ENCODE data around the gene HOXD1.

Gene HOXD1

DNA sequence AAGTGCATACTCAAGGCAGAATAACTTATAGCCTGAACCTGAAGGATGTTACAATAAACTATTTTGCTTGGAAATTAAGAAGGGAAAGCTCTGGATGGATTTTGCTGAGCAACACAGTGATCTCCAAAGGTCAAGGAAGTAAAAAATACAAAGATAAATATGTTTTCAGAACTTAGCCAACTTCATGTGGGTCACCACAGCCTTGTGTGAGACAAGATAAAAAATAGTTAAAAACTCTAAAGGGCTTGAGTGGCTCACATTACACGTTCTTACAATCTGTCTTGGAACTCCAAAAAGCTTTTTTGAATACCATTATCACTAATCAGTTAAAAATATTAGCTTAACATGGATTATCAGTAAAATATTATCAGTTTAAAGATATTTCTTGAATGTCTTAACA lies 51.8 kb downstream of the HOXD1 start:
- H3K27ac ChIP-seq, result no peak overlapping the region
- no peak overlapping the region for H3K9ac ChIP-seq (ENCODE audit: insufficient read length)
- no peak for DNase-seq (ENCODE audit: low read depth, low spot score)
- no peak overlapping the region for H3K4me3 ChIP-seq
- H3K36me3 ChIP-seq (ENCODE audit: insufficient read depth, low read length), result no peaks in the 10 kb centered on the region
- TF ChIP-seq EZH2 (IDR thresholded peaks at IDR 0.05) (no peak), POLR2AphosphoS5 (IDR thresholded peaks at IDR 0.05; ENCODE audit: borderline replicate concordance, low read depth, low read length) (no peak), FOXP2 (optimal IDR thresholded peaks at IDR 0.05; ENCODE audit: control extremely low read depth, extremely low read length, insufficient read depth) (no peak)
- H3K9me3 ChIP-seq (ENCODE audit: low read depth, low read length), result no peaks in the 10 kb centered on the region

Data from SK-N-MC (cell line).